Measurements from ENCODE around the gene SHISA2.
"Not testable (repeated sequence)": the region's sequence is repeated elsewhere in the genome, so short reads cannot be mapped to it uniquely, and the experiment has no call there.

SHISA2 gene

GRCh38 chr13:26051657-26052311 is at the start of gene SHISA2:
Gene SHISA2, minus strand, starts transcription at chr13:26052016. Its CDS starts 1,041 bp downstream, at chr13:26050975.
- no peak for FAIRE-seq
- peak; percentile 65 for DNase-seq (ENCODE audit: insufficient read length, low spot score)

GRCh38 chr13:26095846-26096610 is 44.2 kb upstream of the SHISA2 start:
- DNase-seq (ENCODE audit: insufficient read length, low spot score) (no peak), FAIRE-seq (no peak)

- FAIRE-seq (no peak), DNase-seq (ENCODE audit: insufficient read length, low spot score) (no peak)
Measured at GRCh38 chr13:26095338-26095737, 43.5 kb upstream of the SHISA2 start.

GRCh38 chr13:26076821-26077220 is 25.0 kb upstream of the SHISA2 start:
- FAIRE-seq; DNase-seq (ENCODE audit: insufficient read length, low spot score): not testable (repeated sequence)

GRCh38 chr13:26075498-26075897 is 23.7 kb upstream of the SHISA2 start:
- DNase-seq (ENCODE audit: insufficient read length, low spot score): no peak
- FAIRE-seq: no peak

GRCh38 chr13:26074706-26075105 is 22.9 kb upstream of the SHISA2 start:
- FAIRE-seq: peak; percentile 71
- DNase-seq (ENCODE audit: insufficient read length, low spot score): peak; percentile 19

GRCh38 chr13:26072335-26072734 is 20.5 kb upstream of the SHISA2 start:
- FAIRE-seq; DNase-seq (ENCODE audit: insufficient read length, low spot score): not testable (repeated sequence)

GRCh38 chr13:26071691-26072090 is 19.9 kb upstream of the SHISA2 start:
- FAIRE-seq: no peak
- no peak for DNase-seq (ENCODE audit: insufficient read length, low spot score)

- FAIRE-seq; DNase-seq (ENCODE audit: insufficient read length, low spot score): not testable (repeated sequence)
Measured at GRCh38 chr13:26069642-26070041, 17.8 kb upstream of the SHISA2 start.

- FAIRE-seq; DNase-seq (ENCODE audit: insufficient read length, low spot score): not testable (repeated sequence)
Measured at GRCh38 chr13:26068372-26068771, 16.6 kb upstream of the SHISA2 start.

- no peak for FAIRE-seq
- no peak for DNase-seq (ENCODE audit: insufficient read length, low spot score)
Measured at GRCh38 chr13:26067601-26068000, 15.8 kb upstream of the SHISA2 start.

GRCh38 chr13:26066492-26066891 is 14.7 kb upstream of the SHISA2 start:
- FAIRE-seq; DNase-seq (ENCODE audit: insufficient read length, low spot score): not testable (repeated sequence)

- no peak for FAIRE-seq
- no peak for DNase-seq (ENCODE audit: insufficient read length, low spot score)
Measured at GRCh38 chr13:26062853-26063444, 11.1 kb upstream of the SHISA2 start.

GRCh38 chr13:26061947-26062346 is 10.1 kb upstream of the SHISA2 start:
- DNase-seq (ENCODE audit: insufficient read length, low spot score) (no peak), FAIRE-seq (no peak)

GRCh38 chr13:26061256-26061655 is 9.4 kb upstream of the SHISA2 start:
- DNase-seq (ENCODE audit: insufficient read length, low spot score) (no peak), FAIRE-seq (no peak)

GRCh38 chr13:26060357-26060756 is 8.5 kb upstream of the SHISA2 start:
- DNase-seq (ENCODE audit: insufficient read length, low spot score): no peak
- no peak for FAIRE-seq

GRCh38 chr13:26058704-26059103 is 6.9 kb upstream of the SHISA2 start:
- FAIRE-seq: no peak
- no peak for DNase-seq (ENCODE audit: insufficient read length, low spot score)

GRCh38 chr13:26054896-26055295 is 3.1 kb upstream of the SHISA2 start:
- no peak for DNase-seq (ENCODE audit: insufficient read length, low spot score)
- no peak for FAIRE-seq

- no peak for DNase-seq (ENCODE audit: insufficient read length, low spot score)
Measured at GRCh38 chr13:26053418-26053980, 1.7 kb upstream of the SHISA2 start.

GRCh38 chr13:26052337-26052736 is 521 bp upstream of the SHISA2 start:
- FAIRE-seq: no peak

More at GRCh38 chr13:26053418-26053980, 1.7 kb upstream of the SHISA2 start:
- FAIRE-seq: no peak

GRCh38 chr13:26051231-26051656 is 572 bp downstream of the SHISA2 start:
- DNase-seq (ENCODE audit: insufficient read length, low spot score) (no peak), FAIRE-seq (no peak)

More at GRCh38 chr13:26052337-26052736, 521 bp upstream of the SHISA2 start:
- DNase-seq (ENCODE audit: insufficient read length, low spot score): no peak

Data from HTR-8/SVneo (cell line).